Keratinocyte (primary cell): Measurements from ENCODE around the gene TBC1D19. TPM values are rescaled to one million over a fixed set of nuclear protein-coding genes. Genes with fewer than 3 reads are reported as not detected.

Experiments used
- DNase-seq: peaks from one replicate; pipeline ENCODE4 v3.0.0-alpha.2; 2011; ENCODE audit warnings: low read depth, missing footprints, low spot score
- FAIRE-seq: peaks from 2 replicates; lab custom pipeline; 2011; peaks lifted over from hg19 to GRCh38; lab: Jason Lieb, UNC
- H2AFZ ChIP-seq: 2 replicates; pipeline ENCODE4 v1.6.0; 2012; ENCODE audit warnings: low read length, control low read depth, inconsistent platforms; ENCODE audit not compliant: control insufficient read depth
- H3K27ac ChIP-seq: 2 replicates; pipeline ENCODE4 v1.5.1; 2011; ENCODE audit warnings: low read length; ENCODE audit not compliant: control insufficient read depth, insufficient read depth
- H3K27me3 ChIP-seq: 3 replicates; pipeline ENCODE4 v1.6.0; 2011; ENCODE audit warnings: low read length; ENCODE audit not compliant: control insufficient read depth, insufficient read depth; ENCODE audit errors: extremely low read depth
- H3K36me3 ChIP-seq, 2 experiments: 2 replicates in 1 of 2; 3 replicates in 1 of 2; pipeline ENCODE4 v1.5.1; 2011; ENCODE audit warnings: low read length in 2 of 2, mild to moderate bottlenecking in 1 of 2; ENCODE audit not compliant: control insufficient read depth in 2 of 2, insufficient read depth in 2 of 2; ENCODE audit errors: extremely low read depth in 1 of 2
- H3K4me1 ChIP-seq: 3 replicates; pipeline ENCODE4 v1.5.1; 2011; ENCODE audit warnings: low read length; ENCODE audit not compliant: control insufficient read depth, insufficient read depth; ENCODE audit errors: extremely low read depth
- H3K4me2 ChIP-seq: 3 replicates; pipeline ENCODE4 v1.6.0; 2011; ENCODE audit warnings: low read depth, low read length; ENCODE audit not compliant: control insufficient read depth, insufficient read depth; ENCODE audit errors: extremely low read depth
- H3K4me3 ChIP-seq, 3 experiments: fragments of 200-600 bp in 1 of 3; sonication (generic) in 1 of 3; 2 replicates in 2 of 3; 3 replicates in 1 of 3; pipeline ENCODE4 v1.5.1; 2011 to 2016; ENCODE audit warnings: low read length in 3 of 3, mild to moderate bottlenecking in 3 of 3, control low read depth in 2 of 3, inconsistent platforms in 1 of 3, low read depth in 1 of 3, mixed read lengths in 1 of 3, mixed run types in 1 of 3, moderate library complexity in 1 of 3; ENCODE audit not compliant: control insufficient read depth in 2 of 3, insufficient read depth in 2 of 3; ENCODE audit errors: extremely low read depth in 1 of 3
- H3K79me2 ChIP-seq: 2 replicates; pipeline ENCODE4 v1.6.0; 2012; ENCODE audit warnings: low read length; ENCODE audit not compliant: control insufficient read depth, insufficient read depth
- H3K9ac ChIP-seq: 3 replicates; pipeline ENCODE4 v1.6.0; 2011; ENCODE audit warnings: low read length; ENCODE audit not compliant: control insufficient read depth, insufficient read depth; ENCODE audit errors: extremely low read depth
- H3K9me1 ChIP-seq: 3 replicates; pipeline ENCODE4 v1.6.0; 2011; ENCODE audit warnings: low read length; ENCODE audit not compliant: control insufficient read depth, insufficient read depth; ENCODE audit errors: extremely low read depth
- H3K9me3 ChIP-seq: 2 replicates; pipeline ENCODE4 v1.5.1; 2012; ENCODE audit warnings: low read depth, low read length; ENCODE audit not compliant: control insufficient read depth
- H4K20me1 ChIP-seq: 3 replicates; pipeline ENCODE4 v1.6.0; 2011; ENCODE audit warnings: low read length; ENCODE audit not compliant: control insufficient read depth, insufficient read depth; ENCODE audit errors: extremely low read depth
- CTCF ChIP-seq, 3 experiments: IDR thresholded peaks in 1 of 3; conservative IDR thresholded peaks in 1 of 3; optimal IDR thresholded peaks in 1 of 3; 2 replicates in 2 of 3; 3 replicates in 1 of 3; pipeline versions ENCODE3 to v1.5.1; 2011; ENCODE audit warnings: low read length in 3 of 3, mild to moderate bottlenecking in 3 of 3, moderate library complexity in 2 of 3, control low read depth in 1 of 3, inconsistent platforms in 1 of 3; ENCODE audit not compliant: insufficient read depth in 2 of 3; ENCODE audit errors: extremely low read depth in 1 of 3
- EZH2 ChIP-seq: IDR thresholded peaks from one replicate; pipeline ENCODE4 v1.6.1; 2012; ENCODE audit warnings: inconsistent platforms, mild to moderate bottlenecking, low read length, moderate library complexity
- dilution Hi-C: fragments of 300-500 bp; cut with MboI; formaldehyde crosslinking; loops from one replicate; pipeline ENCODE4 v1.7.0; 2020; ENCODE audit warnings: low sequenced_read_pairs; ENCODE audit not compliant: extremely low pct_ligation_motif_present
- polyA plus RNA-seq, 5 experiments: library from polyadenylated mRNA; depleted of rRNA in 3 of 5; stranded (reverse) in 3 of 5; stranded (forward) in 1 of 5; unstranded in 1 of 5; fragments of >200 nt; gene quantifications; 1 replicate in 1 of 5; 2 replicates in 3 of 5; 3 replicates in 1 of 5; pipeline versions ENCODE4 v1.2.1 to v1.2.3, GENCODE V29; 2011 to 2012; ENCODE audit warnings: missing spikeins in 2 of 5, low read depth in 1 of 5, low replicate concordance in 1 of 5

Gene TBC1D19
- polyA plus RNA-seq, 1 donor (not counting 4 experiments of a cell fraction or from before 2014, with no cell fraction given): 11.3 TPM

GRCh38 chr4:26753617-26754016 lies 169.7 kb downstream of the TBC1D19 start:
- DNase-seq (no peak), FAIRE-seq (no peak)

GRCh38 chr4:26757751-26758150 lies 173.9 kb downstream of the TBC1D19 start:
- dilution Hi-C loops: no loop called here
- no peak overlapping the region for H2AFZ ChIP-seq
- no peak for DNase-seq
- no peak overlapping the region for H3K4me2 ChIP-seq
- H3K27ac ChIP-seq: no peak overlapping the region
- no peaks in the 10 kb centered on the region for H3K79me2 ChIP-seq
- no peak for FAIRE-seq
- no peaks in the 10 kb centered on the region for H3K9me3 ChIP-seq
- no peaks in the 10 kb centered on the region for H4K20me1 ChIP-seq
- peaks cover 0 to 4% of the 10 kb centered on the region in 2 experiments for H3K36me3 ChIP-seq
- no peaks in the 10 kb centered on the region for H3K27me3 ChIP-seq
- no peak overlapping the region for H3K9ac ChIP-seq
- TF ChIP-seq CTCF (optimal IDR thresholded peaks at IDR 0.05 in 1 of 3, IDR thresholded peaks at IDR 0.05 in 1 of 3, conservative IDR thresholded peaks at IDR 0.05 in 1 of 3; ENCODE audit: extremely low read depth in 1 of 3, insufficient read depth in 2 of 3, low read length in 3 of 3) (no peak), EZH2 (no peak)
- H3K4me3 ChIP-seq: no peak overlapping the region
- H3K4me1 ChIP-seq: no peaks in the 10 kb centered on the region
- H3K9me1 ChIP-seq: no peaks in the 10 kb centered on the region

More at GRCh38 chr4:26753617-26754016, 169.7 kb downstream of the TBC1D19 start:
- Histone ChIP-seq H3K36me3 (peaks cover 0 to 3% of the 10 kb centered on the region in 2 experiments), H3K79me2 (no peaks in the 10 kb centered on the region), H2AFZ (no peak overlapping the region), H3K4me1 (no peaks in the 10 kb centered on the region), H3K4me2 (no peak overlapping the region), H3K9me3 (no peaks in the 10 kb centered on the region), H3K27ac (no peak overlapping the region), H3K9ac (no peak overlapping the region), H4K20me1 (no peaks in the 10 kb centered on the region), H3K27me3 (no peaks in the 10 kb centered on the region), H3K4me3 (no peak overlapping the region), H3K9me1 (no peaks in the 10 kb centered on the region)
- TF ChIP-seq EZH2 (no peak), CTCF (optimal IDR thresholded peaks at IDR 0.05 in 1 of 3, IDR thresholded peaks at IDR 0.05 in 1 of 3, conservative IDR thresholded peaks at IDR 0.05 in 1 of 3; ENCODE audit: extremely low read depth in 1 of 3, insufficient read depth in 2 of 3, low read length in 3 of 3) (no peak)
- dilution Hi-C loops: no loop called here
